Sigmoid colon (tissue), 7 donors: Measurements from ENCODE around the gene NAXE. TPM values are rescaled to one million over a fixed set of nuclear protein-coding genes. Genes with fewer than 3 reads are reported as not detected.
"Not testable (repeated sequence)": the region's sequence is repeated elsewhere in the genome, so short reads cannot be mapped to it uniquely, and the experiment has no call there.

Experiments used
- DNase-seq: peaks from one replicate; pipeline ENCODE4 v3.0.0-alpha.2; 2019
- H3K27ac ChIP-seq, 4 donors: fragments of 200-600 bp; sonication (generic); one replicate each; pipeline ENCODE4 v1.5.1; 2016 to 2019; ENCODE audit warnings: mild to moderate bottlenecking in 1 of 4
- H3K27me3 ChIP-seq, 3 donors: fragments of 200-600 bp; sonication (generic); one replicate each; pipeline ENCODE4 v1.5.1; 2019; ENCODE audit warnings: mild to moderate bottlenecking in 1 of 3
- H3K36me3 ChIP-seq, 4 donors: fragments of 200-600 bp; sonication (generic); one replicate each; pipeline ENCODE4 v1.5.1; 2016 to 2019
- H3K4me1 ChIP-seq, 4 donors: fragments of 200-600 bp; sonication (generic); one replicate each; pipeline ENCODE4 v1.5.1; 2017 to 2019
- H3K4me3 ChIP-seq, 4 donors: fragments of 200-600 bp; sonication (generic); one replicate each; pipeline ENCODE4 v1.5.1; 2017 to 2019; ENCODE audit warnings: mild to moderate bottlenecking in 2 of 4, moderate library complexity in 1 of 4
- H3K9me3 ChIP-seq, 4 donors: fragments of 200-600 bp in 3 of 4; sonication (generic) in 3 of 4; one replicate each; pipeline versions ENCODE4 v1.5.1 to v1.6.1; 2013 to 2019
- EP300 ChIP-seq, 4 donors: sonication (generic); formaldehyde crosslinking; IDR thresholded peaks; one replicate each; pipeline ENCODE4 v1.6.1; 2017; ENCODE audit warnings: antibody characterized with exemption in 4 of 4
- POLR2A ChIP-seq, 2 donors: fragments of 450-650 bp; IDR thresholded peaks; one replicate each; pipeline ENCODE4 v1.6.1; 2016; ENCODE audit warnings: antibody characterized with exemption in 2 of 2, mild to moderate bottlenecking in 2 of 2, moderate library complexity in 2 of 2
- POLR2AphosphoS5 ChIP-seq, 4 donors: sonication (generic); formaldehyde crosslinking; IDR thresholded peaks; one replicate each; pipeline ENCODE4 v1.6.1; 2017; ENCODE audit warnings: antibody characterized with exemption in 4 of 4
- WGBS, 2 donors: extraction: QIAGEN DNeasy Blood & Tissue Kit; methylation state at CpG; one replicate each; pipeline ENCODE4 v1.1.7; 2013; 5-methylcytosine and 5-hydroxymethylcytosine counted together
- intact Hi-C: fragments of 100-400 bp; cut with DNase I; formaldehyde crosslinking; loops from one replicate; pipeline ENCODE4 v1.15.1; 2023
- polyA plus RNA-seq, 3 donors: library from polyadenylated mRNA; stranded (reverse); fragments of 200-250 nt; gene quantifications; one replicate each; pipeline ENCODE4 v1.2.3, GENCODE V29; 2013
- total RNA-seq, 4 donors: library from RNA; depleted of rRNA; stranded (reverse); fragments of >200 nt; gene quantifications; one replicate each; pipeline ENCODE4 v1.1.0, GENCODE V29; 2016
- TF ChIP-seq, protein P1 (sequence below), 4 experiments: fragments of 450-650 bp in 3 of 4; fragments of 200-600 bp in 1 of 4; IDR thresholded peaks; one replicate each; pipeline ENCODE4 v1.5.1; 2016 to 2019; ENCODE audit warnings: antibody characterized with exemption in 4 of 4, mild to moderate bottlenecking in 3 of 4, moderate library complexity in 2 of 4
- donor health status: healthy with polysubstance abuse.
- donor health status: Bipolar disorder and iron deficiency.
- donor health status: healthy.

Gene NAXE
- total and polyA plus RNA-seq, 7 donors: 59.3 to 113 (median 80.8) TPM

DNA sequence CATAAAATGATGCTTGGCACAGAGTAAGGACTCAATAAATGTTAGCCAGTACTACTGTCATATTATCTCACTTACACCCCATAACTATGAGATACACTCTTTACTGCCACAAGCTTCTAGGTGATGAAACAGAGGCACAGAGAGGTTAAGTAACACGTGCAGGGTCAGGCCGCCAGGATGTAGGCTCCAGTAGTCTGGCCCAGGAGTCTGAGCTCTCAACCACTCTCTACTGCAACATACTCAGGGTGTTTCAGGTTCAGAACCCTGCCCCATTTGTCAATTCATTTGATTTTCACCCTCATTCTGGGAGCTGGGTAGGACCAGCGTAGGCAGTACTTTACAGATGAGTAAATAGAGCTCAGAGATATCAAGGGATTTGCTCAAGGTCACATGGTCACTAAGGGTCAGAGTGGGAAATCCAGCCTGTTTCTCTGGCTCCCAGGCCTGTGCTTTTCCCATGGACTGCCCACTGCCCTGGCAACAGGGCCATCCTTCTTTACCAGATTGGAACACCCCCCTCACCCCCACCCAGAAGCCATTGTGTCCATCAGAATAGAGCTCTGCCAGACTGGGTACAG, 40.4 kb upstream of the NAXE start:
- intact Hi-C loops: no loop called here
- DNase-seq: peak; percentile 37
- H3K27me3 ChIP-seq: no peaks in the 10 kb centered on the region
- H3K4me1 ChIP-seq: peaks cover 0 to 10% (median 5%) of the 10 kb centered on the region in 4 donors
- H3K36me3 ChIP-seq: no peaks in the 10 kb centered on the region
- no peak for TF ChIP-seq POLR2AphosphoS5 (IDR thresholded peaks at IDR 0.05)
- TF ChIP-seq EP300 (IDR thresholded peaks at IDR 0.05): no peak
- TF ChIP-seq POLR2A (IDR thresholded peaks at IDR 0.05): no peak
- TF ChIP-seq, protein P1, sequence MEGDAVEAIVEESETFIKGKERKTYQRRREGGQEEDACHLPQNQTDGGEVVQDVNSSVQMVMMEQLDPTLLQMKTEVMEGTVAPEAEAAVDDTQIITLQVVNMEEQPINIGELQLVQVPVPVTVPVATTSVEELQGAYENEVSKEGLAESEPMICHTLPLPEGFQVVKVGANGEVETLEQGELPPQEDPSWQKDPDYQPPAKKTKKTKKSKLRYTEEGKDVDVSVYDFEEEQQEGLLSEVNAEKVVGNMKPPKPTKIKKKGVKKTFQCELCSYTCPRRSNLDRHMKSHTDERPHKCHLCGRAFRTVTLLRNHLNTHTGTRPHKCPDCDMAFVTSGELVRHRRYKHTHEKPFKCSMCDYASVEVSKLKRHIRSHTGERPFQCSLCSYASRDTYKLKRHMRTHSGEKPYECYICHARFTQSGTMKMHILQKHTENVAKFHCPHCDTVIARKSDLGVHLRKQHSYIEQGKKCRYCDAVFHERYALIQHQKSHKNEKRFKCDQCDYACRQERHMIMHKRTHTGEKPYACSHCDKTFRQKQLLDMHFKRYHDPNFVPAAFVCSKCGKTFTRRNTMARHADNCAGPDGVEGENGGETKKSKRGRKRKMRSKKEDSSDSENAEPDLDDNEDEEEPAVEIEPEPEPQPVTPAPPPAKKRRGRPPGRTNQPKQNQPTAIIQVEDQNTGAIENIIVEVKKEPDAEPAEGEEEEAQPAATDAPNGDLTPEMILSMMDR (IDR thresholded peaks at IDR 0.05): no peak
- no peaks in the 10 kb centered on the region for H3K9me3 ChIP-seq
- no peak overlapping the region for H3K27ac ChIP-seq
- 78 to 88% methylated on average over 3 of the region's 3 CpGs for WGBS, 2 donors
- H3K4me3 ChIP-seq: no peak overlapping the region

DNA sequence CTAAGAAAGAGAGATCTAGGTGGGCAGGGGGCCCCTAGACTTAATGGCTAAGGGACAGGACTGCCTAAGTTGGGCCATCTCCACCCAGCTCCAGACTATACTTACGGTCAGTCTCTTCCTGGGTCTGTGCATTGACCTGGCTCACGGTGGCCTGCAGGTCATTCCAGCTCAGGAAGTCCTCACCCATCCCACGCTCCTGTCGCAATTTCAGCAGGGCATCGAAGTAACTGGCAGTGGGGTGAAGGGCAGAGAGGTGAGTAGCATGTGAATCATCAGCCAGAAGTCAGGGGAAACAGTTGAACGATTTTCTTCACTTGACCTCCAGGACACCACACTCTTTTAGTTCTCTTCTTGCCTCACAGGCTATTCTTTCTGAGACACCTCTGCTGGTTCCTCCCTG, 39.7 kb upstream of the NAXE start:
- H3K4me3 ChIP-seq: no peak overlapping the region
- no peak overlapping the region for H3K27ac ChIP-seq
- no peaks in the 10 kb centered on the region for H3K36me3 ChIP-seq
- no peak for TF ChIP-seq EP300 (IDR thresholded peaks at IDR 0.05)
- TF ChIP-seq POLR2A (IDR thresholded peaks at IDR 0.05): no peak
- TF ChIP-seq, protein P1 (IDR thresholded peaks at IDR 0.05): no peak
- TF ChIP-seq POLR2AphosphoS5 (IDR thresholded peaks at IDR 0.05): no peak
- WGBS, 2 donors: 89 to 93% methylated on average over 6 of the region's 6 CpGs
- H3K9me3 ChIP-seq: no peaks in the 10 kb centered on the region
- intact Hi-C loops: no loop called here
- peak; percentile 53 for DNase-seq
- H3K4me1 ChIP-seq: peaks cover 0 to 10% (median 5%) of the 10 kb centered on the region in 4 donors
- H3K27me3 ChIP-seq: no peaks in the 10 kb centered on the region

DNA sequence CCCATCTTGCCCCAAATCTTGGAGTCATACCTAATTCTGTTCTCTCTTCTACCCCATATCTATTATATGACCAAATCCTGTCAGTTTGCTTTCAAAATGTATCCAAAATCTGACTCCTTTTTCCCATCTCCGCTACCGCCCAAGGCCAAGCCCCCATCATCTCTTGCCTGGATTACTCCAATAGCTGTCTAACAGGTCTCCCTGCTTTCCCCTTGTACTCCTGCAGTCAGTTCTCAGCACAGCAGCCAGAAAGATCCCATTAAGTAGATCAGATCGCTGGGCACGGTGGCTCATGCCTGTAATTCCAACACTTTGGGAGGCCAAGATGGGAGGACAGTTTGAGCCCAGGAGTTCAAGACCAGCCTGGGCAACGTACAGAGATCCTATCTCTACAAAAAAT, 39.1 kb upstream of the NAXE start:
- TF ChIP-seq POLR2A (IDR thresholded peaks at IDR 0.05) (no peak), POLR2AphosphoS5 (IDR thresholded peaks at IDR 0.05) (no peak), EP300 (IDR thresholded peaks at IDR 0.05) (no peak)
- TF ChIP-seq, protein P1 (IDR thresholded peaks at IDR 0.05): no peak
- Histone ChIP-seq H3K4me3 (no peak overlapping the region), H3K9me3 (no peaks in the 10 kb centered on the region), H3K36me3 (no peaks in the 10 kb centered on the region), H3K27ac (no peak overlapping the region), H3K4me1 (peaks cover 0 to 10% (median 5%) of the 10 kb centered on the region in 4 donors), H3K27me3 (no peaks in the 10 kb centered on the region)
- intact Hi-C loops: no loop called here
- WGBS, 2 donors: 76 to 78% methylated on average over 5 of the region's 5 CpGs
- DNase-seq: peak; percentile 47

DNA sequence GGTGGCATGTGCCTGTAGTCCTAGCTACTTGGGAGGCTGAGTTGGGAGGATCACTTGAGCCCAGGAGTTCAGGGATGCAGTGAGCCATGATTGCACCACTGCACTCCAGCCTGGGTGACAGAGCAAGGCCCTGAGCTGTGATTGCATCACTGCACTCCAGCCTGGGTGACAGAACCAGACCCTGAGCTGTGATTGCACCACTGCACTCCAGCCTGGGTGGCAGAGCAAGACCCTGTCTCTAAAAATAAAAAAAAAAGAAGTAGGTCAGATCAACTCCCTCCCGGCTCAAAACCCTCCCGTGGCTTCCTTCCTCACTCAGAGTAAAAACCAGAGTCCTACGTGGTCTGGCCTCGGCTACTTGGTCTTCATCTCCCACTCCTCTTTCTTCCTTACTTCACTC, 38.6 kb upstream of the NAXE start:
- H3K9me3 ChIP-seq, H3K36me3 ChIP-seq, H3K4me3 ChIP-seq, intact Hi-C loops, H3K27me3 ChIP-seq: not testable (repeated sequence)
- peaks cover 0 to 10% (median 5%) of the 10 kb centered on the region in 4 donors for H3K4me1 ChIP-seq
- WGBS, 2 donors: 61 to 86% methylated on average over 4 of the region's 4 CpGs
- peak overlapping the region in 2 of 4 donors; percentile 48 to 60 for H3K27ac ChIP-seq
- DNase-seq: peak; percentile 65

DNA sequence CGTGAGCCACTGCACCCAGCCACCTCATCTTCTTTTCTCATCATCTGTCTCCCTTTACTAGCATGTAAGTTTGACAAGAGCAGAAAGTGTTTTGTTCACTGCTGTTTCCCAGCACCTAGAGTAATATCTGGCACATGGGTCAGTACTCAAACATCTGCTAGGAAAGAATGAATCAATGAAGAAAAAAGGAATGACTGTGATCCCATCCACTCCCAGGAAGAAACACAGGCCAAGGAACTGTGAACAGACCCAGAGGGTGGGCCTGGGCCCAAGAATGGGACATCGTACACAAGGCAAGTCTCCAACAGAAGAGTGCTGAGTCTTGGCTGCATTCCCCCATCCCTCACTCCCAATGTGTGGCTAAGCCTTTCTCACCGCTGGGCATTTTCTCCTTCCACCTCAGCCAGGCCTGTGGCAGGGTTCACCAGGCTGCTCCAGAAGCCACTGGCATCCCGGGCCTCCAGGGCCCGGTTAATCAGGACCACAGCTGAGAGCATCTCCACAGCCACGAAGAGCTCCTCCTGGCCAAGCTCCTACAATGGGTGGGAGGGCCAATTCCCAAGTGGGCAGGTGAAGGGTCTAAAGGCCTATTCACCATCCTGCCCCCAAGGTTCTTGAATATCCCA, 37.6 kb upstream of the NAXE start:
- DNase-seq: peak; percentile 79
- 89 to 94% methylated on average over 6 of the region's 6 CpGs for WGBS, 2 donors
- intact Hi-C loops: no loop called here
- no peaks in the 10 kb centered on the region for H3K27me3 ChIP-seq
- TF ChIP-seq, protein P1 (IDR thresholded peaks at IDR 0.05): no peak
- peak in 1 of 4 donors; percentile 20 for TF ChIP-seq EP300 (IDR thresholded peaks at IDR 0.05)
- peak in 3 of 4 donors; percentile 13 to 62 (median 34) for TF ChIP-seq POLR2AphosphoS5 (IDR thresholded peaks at IDR 0.05)
- no peak for TF ChIP-seq POLR2A (IDR thresholded peaks at IDR 0.05)
- peaks cover 0 to 10% (median 5%) of the 10 kb centered on the region in 4 donors for H3K4me1 ChIP-seq
- no peak overlapping the region for H3K4me3 ChIP-seq
- H3K9me3 ChIP-seq: no peaks in the 10 kb centered on the region
- H3K27ac ChIP-seq: peak overlapping the region in 3 of 4 donors; percentile 39 to 60 (median 48)
- no peaks in the 10 kb centered on the region for H3K36me3 ChIP-seq
